HepG2 (cell line): Measurements from ENCODE around the gene TSPYL6. TPM values are rescaled to one million over a fixed set of nuclear protein-coding genes. Genes with fewer than 3 reads are reported as not detected.

ENCODE experiments used
- ATAC-seq: fragments of 200-7000 bp; cut with Tn5 transposase; 3 replicates; pipeline ENCODE4 v1.9.1; 2020; ENCODE audit warnings: mild to moderate bottlenecking, moderate library complexity
- BruUV-seq: library from RNA; stranded (reverse); fragments of 400-500 nt; replicated peaks from 2 replicates; lab custom pipeline; 2021; lab: Mats Ljungman, UMichigan
- CTCF ChIA-PET: fragments of 300-600 bp; formaldehyde crosslinking; extraction: SDS; loops from one replicate; lab custom pipeline; 2021; ENCODE audit warnings: low total read pairs, inconsistent platforms, low intra/inter-chr PET ratio; lab: Yijun Ruan, JAX
- POLR2A ChIA-PET: fragments of 350-600 bp; sonication (Branson Sonifier 250); formaldehyde crosslinking; loops from one replicate; lab custom pipeline; 2020; ENCODE audit warnings: antibody characterized with exemption, inconsistent platforms; lab: Yijun Ruan, JAX
- DNase-seq: peaks from one replicate; pipeline ENCODE4 v3.0.0-alpha.2; 2015; ENCODE audit warnings: low spot score
- FAIRE-seq: peaks from 3 replicates; lab custom pipeline; 2011; peaks lifted over from hg19 to GRCh38; lab: Jason Lieb, UNC
- H2AFZ ChIP-seq: one replicate; pipeline ENCODE4 v1.6.1; 2011; ENCODE audit warnings: low read length, inconsistent platforms
- H3K27ac ChIP-seq: fragments of 300-600 bp; 3 replicates; pipeline ENCODE4 v1.8.0; 2011; ENCODE audit warnings: mixed run types, mild to moderate bottlenecking, mixed read lengths, low read length, inconsistent platforms; ENCODE audit not compliant: insufficient read depth; ENCODE audit errors: extremely low read length
- H3K27me3 ChIP-seq, 2 experiments: fragments of 200-600 bp in 1 of 2; 2 replicates in 1 of 2; 3 replicates in 1 of 2; pipeline versions ENCODE4 v1.6.0 to v1.8.0; 2011; ENCODE audit warnings: low read length in 2 of 2, mild to moderate bottlenecking in 2 of 2, moderate library complexity in 2 of 2, inconsistent platforms in 1 of 2; ENCODE audit not compliant: insufficient read depth in 2 of 2, control insufficient read depth in 1 of 2
- H3K36me3 ChIP-seq, 2 experiments: fragments of 200-600 bp in 1 of 2; replicated peaks in 1 of 2; 2 replicates in 1 of 2; 3 replicates in 1 of 2; pipeline versions ENCODE4 v1.5.1 to v1.8.0; 2011; ENCODE audit warnings: low read length in 2 of 2, inconsistent platforms in 1 of 2; ENCODE audit not compliant: insufficient read depth in 2 of 2, control insufficient read depth in 1 of 2
- H3K4me1 ChIP-seq: 2 replicates; pipeline ENCODE4 v1.5.1; 2012; ENCODE audit warnings: low read length, inconsistent platforms; ENCODE audit not compliant: insufficient read depth
- H3K4me2 ChIP-seq: 2 replicates; pipeline ENCODE4 v1.6.0; 2011; ENCODE audit warnings: low read depth, low read length, inconsistent platforms
- H3K4me3 ChIP-seq, 3 experiments: fragments of 200-600 bp in 1 of 3; sonication (generic), shearing (Covaris generic) in 1 of 3; replicated peaks in 1 of 3; 2 replicates each; pipeline ENCODE4 v1.5.1; 2011 to 2016; ENCODE audit warnings: low read length in 3 of 3, inconsistent platforms in 2 of 3, low read depth in 2 of 3, mild to moderate bottlenecking in 2 of 3, control low read depth in 1 of 3, mixed read lengths in 1 of 3; ENCODE audit not compliant: insufficient read depth in 1 of 3
- H3K79me2 ChIP-seq: one replicate; pipeline ENCODE4 v1.6.1; 2011; ENCODE audit warnings: low read length, inconsistent platforms; ENCODE audit not compliant: insufficient read depth
- H3K9ac ChIP-seq: 2 replicates; pipeline ENCODE4 v1.6.0; 2011; ENCODE audit warnings: mild to moderate bottlenecking, low read depth, low read length, inconsistent platforms; ENCODE audit not compliant: insufficient read depth
- H3K9me3 ChIP-seq: 2 replicates; pipeline ENCODE4 v1.5.1; 2012; ENCODE audit warnings: mild to moderate bottlenecking, low read length
- H4K20me1 ChIP-seq: 2 replicates; pipeline ENCODE4 v1.6.0; 2011; ENCODE audit warnings: inconsistent platforms, mild to moderate bottlenecking, low read length, moderate library complexity; ENCODE audit not compliant: insufficient read depth
- ATF7 ChIP-seq, 2 experiments: fragments of 450-650 bp in 1 of 2; sonication (generic) in 1 of 2; formaldehyde crosslinking in 1 of 2; IDR thresholded peaks; 2 replicates each; pipeline versions ENCODE4 v1.4.0 to v1.6.1; 2016 to 2020; ENCODE audit warnings: antibody characterized with exemption in 1 of 2, mild to moderate bottlenecking in 1 of 2, missing genetic modification reagents in 1 of 2
- CEBPG ChIP-seq: IDR thresholded peaks from 2 replicates; pipeline ENCODE4 v1.6.1; 2016
- HMG20A ChIP-seq: IDR thresholded peaks from 2 replicates; pipeline ENCODE4 v1.6.1; 2016; ENCODE audit warnings: borderline replicate concordance
- ZNF557 ChIP-seq: sonication (generic); formaldehyde crosslinking; IDR thresholded peaks from 2 replicates; pipeline ENCODE4 v1.4.0; 2020; ENCODE audit warnings: missing genetic modification reagents
- WGBS: methylation state at CpG from one replicate; pipeline ENCODE4 v1.1.6; 2017; ENCODE audit warnings: low lambda C conversion rate; 5-methylcytosine and 5-hydroxymethylcytosine counted together
- in situ Hi-C: cut with HindIII; loops from 2 replicates; pipeline ENCODE4 v1.10.0; 2017; ENCODE audit warnings: low pct_unique_long_range_greater_than_20kb; ENCODE audit not compliant: extremely low pct_ligation_motif_present
- intact Hi-C: fragments of 100-400 bp; cut with micrococcal nuclease; formaldehyde crosslinking; loops from one replicate; pipeline ENCODE4 v1.10.0; 2022; ENCODE audit not compliant: unreplicated experiment
- polyA plus RNA-seq, 8 experiments: library from polyadenylated mRNA; depleted of rRNA in 3 of 8; stranded (reverse) in 7 of 8; unstranded in 1 of 8; fragments of >200 nt; fragmentation: Illumina TruSeq in 4 of 8; extraction: Trizol in 4 of 8; gene quantifications; 2 replicates each; pipeline versions ENCODE4 v1.2.1 to v1.2.3, GENCODE V29; 2011 to 2016; ENCODE audit warnings: low read depth in 4 of 8, missing spikeins in 1 of 8, mixed read lengths in 1 of 8; ENCODE audit not compliant: insufficient read depth in 1 of 8
- total RNA-seq, 5 experiments: library from RNA; depleted of rRNA; stranded (reverse); fragments of >200 nt; fragmentation: Illumina TruSeq; extraction: Trizol; gene quantifications; 2 replicates each; pipeline ENCODE4 v1.2.3, GENCODE V29; 2016; ENCODE audit warnings: low read depth in 1 of 5
- TF ChIP-seq, protein P1 (sequence below): sonication (generic); formaldehyde crosslinking; IDR thresholded peaks from 2 replicates; pipeline ENCODE4 v1.5.0; 2020; ENCODE audit warnings: mild to moderate bottlenecking, missing genetic modification reagents
- TF ChIP-seq, protein P2 (sequence below), 2 experiments: fragments of 450-650 bp in 1 of 2; sonication (generic) in 1 of 2; formaldehyde crosslinking; IDR thresholded peaks; 2 replicates each; pipeline versions ENCODE4 v1.5.0 to v1.8.0; 2020 to 2022; ENCODE audit warnings: mild to moderate bottlenecking in 1 of 2, missing genetic modification reagents in 1 of 2
- TF ChIP-seq, protein P3 (sequence below): sonication (generic); formaldehyde crosslinking; IDR thresholded peaks from 2 replicates; pipeline ENCODE4 v1.9.0; 2021; ENCODE audit warnings: missing genetic modification reagents, borderline replicate concordance

The TSPYL6 gene
- total and polyA plus RNA-seq, 2 of the 13 experiments (the other 11 are each of a cell fraction or from before 2014, with no cell fraction given), result 0.03 TPM; not detected in 1

DNA sequence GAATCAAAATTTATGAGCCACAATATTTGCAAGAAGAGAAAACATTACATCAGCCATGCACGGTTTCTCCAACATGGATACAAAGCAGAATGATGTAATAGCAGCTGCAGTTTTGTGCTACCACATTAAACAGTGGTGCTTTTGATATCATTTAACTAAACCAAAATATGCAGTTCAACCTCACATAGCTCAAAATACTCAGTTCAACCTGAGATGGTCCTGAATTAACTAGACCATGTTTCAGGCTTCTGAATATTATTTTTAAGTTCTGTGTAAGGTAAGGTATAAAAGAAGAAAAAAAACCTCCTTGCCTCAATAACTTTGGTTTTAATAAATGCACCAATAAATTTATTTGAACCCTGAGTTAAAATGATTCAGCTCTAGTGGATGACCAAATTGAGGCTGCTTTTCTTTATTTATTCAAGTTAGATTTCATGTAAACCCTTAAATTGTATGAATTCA is 18.8 kb upstream of the TSPYL6 start:
- FAIRE-seq, result peak; percentile 8

More for the DNA sequence above, 18.8 kb upstream of the TSPYL6 start:
- H3K4me3 ChIP-seq, result no peak overlapping the region
- H2AFZ ChIP-seq, result no peak overlapping the region
- TF ChIP-seq ATF7 (IDR thresholded peaks at IDR 0.05) (0 out of 2 replicates have a peak, but pooled peaks have one; percentile 12), ATF7 (CRISPR knock-in tag; IDR thresholded peaks at IDR 0.05) (no peak), ZNF557 (CRISPR knock-in tag) (no peak), CEBPG (CRISPR knock-in tag) (peak; percentile 68), HMG20A (no peak)
- TF ChIP-seq, protein P1, sequence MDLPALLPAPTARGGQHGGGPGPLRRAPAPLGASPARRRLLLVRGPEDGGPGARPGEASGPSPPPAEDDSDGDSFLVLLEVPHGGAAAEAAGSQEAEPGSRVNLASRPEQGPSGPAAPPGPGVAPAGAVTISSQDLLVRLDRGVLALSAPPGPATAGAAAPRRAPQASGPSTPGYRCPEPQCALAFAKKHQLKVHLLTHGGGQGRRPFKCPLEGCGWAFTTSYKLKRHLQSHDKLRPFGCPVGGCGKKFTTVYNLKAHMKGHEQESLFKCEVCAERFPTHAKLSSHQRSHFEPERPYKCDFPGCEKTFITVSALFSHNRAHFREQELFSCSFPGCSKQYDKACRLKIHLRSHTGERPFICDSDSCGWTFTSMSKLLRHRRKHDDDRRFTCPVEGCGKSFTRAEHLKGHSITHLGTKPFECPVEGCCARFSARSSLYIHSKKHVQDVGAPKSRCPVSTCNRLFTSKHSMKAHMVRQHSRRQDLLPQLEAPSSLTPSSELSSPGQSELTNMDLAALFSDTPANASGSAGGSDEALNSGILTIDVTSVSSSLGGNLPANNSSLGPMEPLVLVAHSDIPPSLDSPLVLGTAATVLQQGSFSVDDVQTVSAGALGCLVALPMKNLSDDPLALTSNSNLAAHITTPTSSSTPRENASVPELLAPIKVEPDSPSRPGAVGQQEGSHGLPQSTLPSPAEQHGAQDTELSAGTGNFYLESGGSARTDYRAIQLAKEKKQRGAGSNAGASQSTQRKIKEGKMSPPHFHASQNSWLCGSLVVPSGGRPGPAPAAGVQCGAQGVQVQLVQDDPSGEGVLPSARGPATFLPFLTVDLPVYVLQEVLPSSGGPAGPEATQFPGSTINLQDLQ (CRISPR knock-in tag), result no peak
- TF ChIP-seq, protein P2, sequence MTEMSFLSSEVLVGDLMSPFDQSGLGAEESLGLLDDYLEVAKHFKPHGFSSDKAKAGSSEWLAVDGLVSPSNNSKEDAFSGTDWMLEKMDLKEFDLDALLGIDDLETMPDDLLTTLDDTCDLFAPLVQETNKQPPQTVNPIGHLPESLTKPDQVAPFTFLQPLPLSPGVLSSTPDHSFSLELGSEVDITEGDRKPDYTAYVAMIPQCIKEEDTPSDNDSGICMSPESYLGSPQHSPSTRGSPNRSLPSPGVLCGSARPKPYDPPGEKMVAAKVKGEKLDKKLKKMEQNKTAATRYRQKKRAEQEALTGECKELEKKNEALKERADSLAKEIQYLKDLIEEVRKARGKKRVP (CRISPR knock-in tag; IDR thresholded peaks at IDR 0.05), result peak in 1 of 2 experiments; percentile 94; a peak in 2 of 4 replicates
- TF ChIP-seq, protein P3, sequence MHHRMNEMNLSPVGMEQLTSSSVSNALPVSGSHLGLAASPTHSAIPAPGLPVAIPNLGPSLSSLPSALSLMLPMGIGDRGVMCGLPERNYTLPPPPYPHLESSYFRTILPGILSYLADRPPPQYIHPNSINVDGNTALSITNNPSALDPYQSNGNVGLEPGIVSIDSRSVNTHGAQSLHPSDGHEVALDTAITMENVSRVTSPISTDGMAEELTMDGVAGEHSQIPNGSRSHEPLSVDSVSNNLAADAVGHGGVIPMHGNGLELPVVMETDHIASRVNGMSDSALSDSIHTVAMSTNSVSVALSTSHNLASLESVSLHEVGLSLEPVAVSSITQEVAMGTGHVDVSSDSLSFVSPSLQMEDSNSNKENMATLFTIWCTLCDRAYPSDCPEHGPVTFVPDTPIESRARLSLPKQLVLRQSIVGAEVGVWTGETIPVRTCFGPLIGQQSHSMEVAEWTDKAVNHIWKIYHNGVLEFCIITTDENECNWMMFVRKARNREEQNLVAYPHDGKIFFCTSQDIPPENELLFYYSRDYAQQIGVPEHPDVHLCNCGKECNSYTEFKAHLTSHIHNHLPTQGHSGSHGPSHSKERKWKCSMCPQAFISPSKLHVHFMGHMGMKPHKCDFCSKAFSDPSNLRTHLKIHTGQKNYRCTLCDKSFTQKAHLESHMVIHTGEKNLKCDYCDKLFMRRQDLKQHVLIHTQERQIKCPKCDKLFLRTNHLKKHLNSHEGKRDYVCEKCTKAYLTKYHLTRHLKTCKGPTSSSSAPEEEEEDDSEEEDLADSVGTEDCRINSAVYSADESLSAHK, result no peak
- no peaks in the 10 kb centered on the region for H3K36me3 ChIP-seq
- ChIA-PET POLR2A (no interaction called here), CTCF (no interaction called here)
- no peak overlapping the region for H3K9ac ChIP-seq
- H3K27me3 ChIP-seq, result no peaks in the 10 kb centered on the region
- H4K20me1 ChIP-seq, result no peaks in the 10 kb centered on the region
- no peaks in the 10 kb centered on the region for H3K9me3 ChIP-seq
- ATAC-seq (no peak), DNase-seq (no peak)
- no peak overlapping the region for H3K27ac ChIP-seq
- no TSS peak for BruUV-seq
- peaks cover 8% of the 10 kb centered on the region for H3K4me1 ChIP-seq
- no peaks in the 10 kb centered on the region for H3K79me2 ChIP-seq
- 91% methylated on average over 1 of the region's 1 CpG for WGBS
- in situ Hi-C loops, result no loop called here
- intact Hi-C loops, result no loop called here
- H3K4me2 ChIP-seq, result no peak overlapping the region
